Central memory CD8-positive, alpha-beta T cell (primary cell): ENCODE results near the gene ANOS1.

ENCODE experiments used
- ATAC-seq: fragments of 150-1000 bp; cut with Tn5 transposase; replicated peaks from 2 replicates; pipeline ENCODE4 v1.10.0; 2022; ENCODE audit warnings: mild to moderate bottlenecking, moderate FRiP score, moderate number of reproducible peaks; ENCODE audit not compliant: poor library complexity, severe bottlenecking; ENCODE audit errors: extremely low read depth
- DNase-seq, 2 donors: peaks; one replicate each; pipeline ENCODE4 v3.0.0; 2021; ENCODE audit warnings: low spot score in 2 of 2
- H3K27ac Mint-ChIP-seq: one replicate; pipeline ENCODE4 v1.8.0; 2022; ENCODE audit warnings: low read depth, mild to moderate bottlenecking, moderate library complexity, mixed read lengths
- H3K27me3 Mint-ChIP-seq: one replicate; pipeline ENCODE4 v1.8.0; 2022; ENCODE audit warnings: mixed read lengths
- H3K36me3 Mint-ChIP-seq: one replicate; pipeline ENCODE4 v1.8.0; 2022; ENCODE audit warnings: mild to moderate bottlenecking, moderate library complexity, mixed read lengths; ENCODE audit not compliant: insufficient read depth
- H3K4me1 Mint-ChIP-seq: one replicate; pipeline ENCODE4 v1.8.0; 2022; ENCODE audit warnings: mixed read lengths
- H3K4me3 Mint-ChIP-seq: one replicate; pipeline ENCODE4 v1.8.0; 2022; ENCODE audit warnings: mild to moderate bottlenecking, moderate library complexity, mixed read lengths
- H3K9me3 Mint-ChIP-seq: one replicate; pipeline ENCODE4 v1.8.0; 2022; ENCODE audit warnings: mixed read lengths

The ANOS1 gene

DNA sequence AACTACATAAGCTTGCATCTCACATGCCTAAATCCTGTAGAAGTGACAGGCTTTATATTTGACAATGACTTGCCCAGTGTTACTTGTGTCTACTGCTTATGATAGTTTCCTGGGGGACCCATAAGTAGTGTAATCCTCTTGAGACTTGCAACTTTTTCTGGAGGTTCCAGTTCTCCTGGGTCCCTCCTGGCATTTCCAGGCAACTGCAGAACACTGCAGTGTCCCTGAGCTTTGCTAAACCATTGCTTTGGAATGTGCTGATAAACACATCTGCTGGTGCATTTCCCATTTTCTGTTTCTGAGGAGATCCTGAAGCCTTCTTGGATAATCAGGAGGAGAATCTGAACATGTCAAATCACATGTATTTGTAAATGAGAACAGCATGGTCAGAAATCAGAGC is 82.0 kb downstream of the ANOS1 start:
- H3K27ac Mint-ChIP-seq: no peak overlapping the region
- DNase-seq: no peak
- no peaks in the 10 kb centered on the region for H3K9me3 Mint-ChIP-seq
- H3K36me3 Mint-ChIP-seq: peaks cover 2% of the 10 kb centered on the region
- ATAC-seq: no peak
- no peaks in the 10 kb centered on the region for H3K27me3 Mint-ChIP-seq
- H3K4me1 Mint-ChIP-seq: no peaks in the 10 kb centered on the region
- no peak overlapping the region for H3K4me3 Mint-ChIP-seq

DNA sequence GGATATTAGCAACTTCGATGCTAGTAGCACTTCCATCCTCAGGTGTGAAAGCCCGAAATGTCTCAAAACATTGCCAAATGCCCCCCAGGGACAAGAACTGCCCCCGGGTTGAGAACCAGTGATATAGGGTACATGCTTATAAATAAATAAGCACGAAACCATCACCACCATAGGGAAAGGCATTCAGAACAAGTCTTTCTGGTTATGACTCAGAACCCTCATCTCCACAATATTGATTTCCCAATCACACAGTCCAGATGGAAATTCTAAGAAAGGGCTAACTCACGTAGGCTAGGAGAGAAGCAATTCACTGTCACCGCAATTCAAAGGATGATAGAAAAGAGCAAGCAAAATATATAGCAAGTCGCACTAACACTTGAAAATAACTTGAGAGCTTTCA is 84.8 kb downstream of the ANOS1 start:
- H3K4me3 Mint-ChIP-seq: no peak overlapping the region
- no peaks in the 10 kb centered on the region for H3K27me3 Mint-ChIP-seq
- H3K36me3 Mint-ChIP-seq: peaks cover 2% of the 10 kb centered on the region
- ATAC-seq (no peak), DNase-seq (no peak)
- no peaks in the 10 kb centered on the region for H3K4me1 Mint-ChIP-seq
- no peak overlapping the region for H3K27ac Mint-ChIP-seq
- no peaks in the 10 kb centered on the region for H3K9me3 Mint-ChIP-seq

DNA sequence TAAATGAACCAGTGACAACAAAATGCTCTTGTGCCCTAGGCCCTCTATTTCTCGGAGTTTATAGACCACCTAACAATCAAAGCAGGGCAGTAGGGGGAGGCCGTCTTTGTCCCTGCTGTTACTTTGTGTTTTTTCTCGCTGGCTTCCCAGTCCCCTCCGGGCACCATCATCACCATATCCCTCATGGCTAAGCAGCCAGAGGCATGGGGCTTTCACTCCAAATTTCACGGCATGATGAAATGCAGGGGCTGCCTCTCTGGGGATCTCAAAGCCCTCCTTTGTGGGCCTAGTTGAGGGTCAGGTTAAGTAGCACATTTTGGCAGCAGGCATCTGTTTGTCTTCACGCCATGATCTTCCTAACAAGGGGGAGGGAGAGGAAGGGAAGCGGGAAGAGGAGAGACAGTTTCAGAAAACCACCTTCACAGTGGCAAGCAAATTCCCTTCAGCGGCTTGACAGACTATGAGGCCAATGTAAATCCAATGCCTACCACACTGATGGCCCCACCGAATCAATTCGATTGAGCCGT is 91.9 kb downstream of the ANOS1 start:
- no peak overlapping the region for H3K4me3 Mint-ChIP-seq
- H3K9me3 Mint-ChIP-seq: peaks cover 4% of the 10 kb centered on the region

DNA sequence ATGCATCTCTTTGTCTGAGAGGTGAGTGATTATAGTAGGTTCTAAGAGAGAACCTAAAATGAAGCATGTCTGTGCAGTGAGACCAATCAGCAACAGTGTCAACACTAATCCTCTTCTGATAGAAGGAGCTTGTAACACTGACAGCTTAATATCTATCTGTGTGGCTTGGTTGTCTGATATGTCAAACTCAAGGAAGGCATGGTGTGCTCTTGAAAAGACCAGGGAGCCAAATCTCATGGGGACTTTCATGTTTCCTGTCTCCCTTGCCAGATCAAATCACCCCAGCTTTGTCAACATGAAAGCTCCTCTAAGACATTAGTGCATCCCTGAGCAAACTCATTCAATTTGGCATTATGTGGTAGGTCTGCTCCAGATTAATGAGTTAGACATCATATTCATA is 95.4 kb downstream of the ANOS1 start:
- no peak overlapping the region for H3K27ac Mint-ChIP-seq
- no peaks in the 10 kb centered on the region for H3K4me1 Mint-ChIP-seq
- no peaks in the 10 kb centered on the region for H3K36me3 Mint-ChIP-seq
- no peaks in the 10 kb centered on the region for H3K27me3 Mint-ChIP-seq
- no peak for ATAC-seq
- DNase-seq: no peak
- H3K9me3 Mint-ChIP-seq: peaks cover 4% of the 10 kb centered on the region
- no peak overlapping the region for H3K4me3 Mint-ChIP-seq

More for the DNA sequence above, 91.9 kb downstream of the ANOS1 start:
- ATAC-seq: no peak
- Mint-ChIP-seq H3K27me3 (no peaks in the 10 kb centered on the region), H3K4me1 (no peaks in the 10 kb centered on the region), H3K27ac (no peak overlapping the region), H3K36me3 (no peaks in the 10 kb centered on the region)
- no peak for DNase-seq

DNA sequence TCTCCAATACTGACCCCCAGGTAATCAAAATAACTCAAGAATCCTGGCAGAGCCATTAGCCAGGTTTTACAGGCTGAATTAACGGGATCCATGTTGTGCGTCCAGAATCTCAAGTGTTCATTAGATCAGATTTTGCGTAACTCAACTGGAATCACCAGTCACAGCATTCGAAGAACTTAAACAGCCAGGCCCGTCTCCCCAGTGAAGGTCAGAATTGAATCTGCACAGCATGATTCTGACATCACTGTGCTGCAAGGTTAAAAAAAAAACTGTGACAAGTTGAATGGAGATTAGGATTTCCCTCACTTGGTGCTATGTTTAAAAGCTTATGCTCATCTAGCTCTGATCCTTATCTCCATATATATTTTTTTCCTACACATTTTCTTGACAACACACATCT is 96.1 kb downstream of the ANOS1 start:
- Mint-ChIP-seq H3K4me1 (no peaks in the 10 kb centered on the region), H3K36me3 (no peaks in the 10 kb centered on the region), H3K27me3 (no peaks in the 10 kb centered on the region), H3K4me3 (no peak overlapping the region), H3K9me3 (peaks cover 4% of the 10 kb centered on the region), H3K27ac (no peak overlapping the region)
- no peak for ATAC-seq
- no peak for DNase-seq

DNA sequence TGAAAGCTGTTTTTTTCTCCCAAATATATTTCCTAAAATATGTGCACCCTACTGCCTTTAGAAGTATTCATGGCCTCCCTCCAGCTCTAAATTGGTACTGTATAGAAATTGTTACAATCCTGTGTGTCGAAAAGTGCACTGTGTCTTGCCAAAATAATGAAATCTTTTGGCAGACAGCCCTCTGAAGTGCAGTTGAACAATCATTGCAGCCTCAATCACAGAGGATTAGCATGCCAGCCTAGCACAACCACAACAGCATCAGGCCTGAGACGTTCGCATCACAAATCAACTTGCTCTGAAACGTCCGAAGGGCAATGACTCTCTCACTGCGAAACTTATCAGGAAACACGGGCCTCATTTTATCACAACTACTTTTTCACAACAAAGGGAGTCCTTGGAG is 99.0 kb downstream of the ANOS1 start:
- H3K4me1 Mint-ChIP-seq: no peaks in the 10 kb centered on the region
- H3K4me3 Mint-ChIP-seq: no peak overlapping the region
- no peaks in the 10 kb centered on the region for H3K36me3 Mint-ChIP-seq
- ATAC-seq (no peak), DNase-seq (no peak)
- H3K9me3 Mint-ChIP-seq: no peaks in the 10 kb centered on the region
- H3K27ac Mint-ChIP-seq: no peak overlapping the region
- H3K27me3 Mint-ChIP-seq: no peaks in the 10 kb centered on the region

DNA sequence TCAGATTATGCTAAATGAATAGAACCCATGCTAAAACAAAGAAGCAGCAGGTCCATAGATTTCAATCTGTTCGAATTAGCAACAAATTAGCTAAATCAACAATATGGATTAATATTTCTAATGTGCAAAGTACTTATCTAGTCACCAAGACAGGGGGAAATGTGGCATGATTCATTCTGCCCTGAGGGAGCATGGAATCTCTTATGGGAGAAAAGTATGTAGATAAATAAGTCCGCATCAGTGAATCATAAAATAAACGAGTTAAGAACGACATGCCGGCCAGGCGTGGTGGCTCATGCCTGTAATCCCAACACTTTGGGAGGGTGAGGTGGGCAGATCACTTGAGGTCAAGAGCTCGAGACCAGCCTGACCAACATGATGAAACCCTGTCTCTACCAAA is 102.1 kb downstream of the ANOS1 start:
- H3K4me1 Mint-ChIP-seq: no peaks in the 10 kb centered on the region
- H3K4me3 Mint-ChIP-seq: no peak overlapping the region
- no peaks in the 10 kb centered on the region for H3K9me3 Mint-ChIP-seq
- H3K27ac Mint-ChIP-seq: no peak overlapping the region
- DNase-seq (no peak), ATAC-seq (no peak)
- H3K36me3 Mint-ChIP-seq: no peaks in the 10 kb centered on the region
- no peaks in the 10 kb centered on the region for H3K27me3 Mint-ChIP-seq

DNA sequence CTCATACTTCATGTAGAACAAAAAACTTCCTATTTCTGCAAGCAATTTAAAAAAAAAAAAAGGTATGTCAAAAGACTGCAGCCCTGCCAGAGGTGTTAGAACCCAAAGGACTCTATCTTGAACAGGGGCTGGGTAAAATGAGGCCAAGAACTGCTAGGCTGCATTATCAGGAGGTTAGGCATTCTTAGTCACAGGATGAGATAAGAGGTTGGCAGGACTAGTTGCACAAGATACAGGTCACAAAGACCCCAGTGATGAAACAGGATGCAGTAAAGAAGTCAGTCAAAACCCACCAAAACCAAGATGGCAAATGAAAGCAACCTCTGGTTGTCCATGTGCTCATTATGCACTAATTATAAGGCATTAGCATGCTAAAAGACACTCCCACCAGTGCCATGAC is 104.1 kb downstream of the ANOS1 start:
- DNase-seq (no peak), ATAC-seq (no peak)
- Mint-ChIP-seq H3K4me3 (no peak overlapping the region), H3K36me3 (no peaks in the 10 kb centered on the region), H3K4me1 (no peaks in the 10 kb centered on the region), H3K9me3 (peaks cover 2% of the 10 kb centered on the region), H3K27me3 (no peaks in the 10 kb centered on the region), H3K27ac (no peak overlapping the region)

DNA sequence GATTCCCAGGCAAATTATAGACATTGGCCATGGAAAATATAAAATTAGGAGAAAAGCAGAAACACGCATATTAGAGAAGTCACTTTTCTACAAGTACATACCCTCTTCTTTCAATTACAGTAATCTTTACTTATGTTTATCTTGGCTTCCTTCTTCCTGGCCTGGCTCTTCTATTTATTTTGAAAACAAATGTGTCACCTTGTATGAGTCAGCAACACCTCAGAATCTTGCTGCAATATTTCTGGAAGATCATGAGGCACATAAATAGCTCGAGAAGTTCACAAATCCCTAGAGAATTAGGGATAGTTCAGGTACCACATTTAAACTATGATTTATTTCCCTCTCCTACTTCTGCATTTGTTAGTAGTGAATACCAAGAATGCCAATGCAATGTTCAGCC is 124.6 kb downstream of the ANOS1 start:
- DNase-seq (no peak), ATAC-seq (no peak)
- Mint-ChIP-seq H3K9me3 (peaks cover 4% of the 10 kb centered on the region), H3K27ac (no peak overlapping the region), H3K27me3 (no peaks in the 10 kb centered on the region), H3K4me3 (no peak overlapping the region), H3K4me1 (no peaks in the 10 kb centered on the region), H3K36me3 (no peaks in the 10 kb centered on the region)

DNA sequence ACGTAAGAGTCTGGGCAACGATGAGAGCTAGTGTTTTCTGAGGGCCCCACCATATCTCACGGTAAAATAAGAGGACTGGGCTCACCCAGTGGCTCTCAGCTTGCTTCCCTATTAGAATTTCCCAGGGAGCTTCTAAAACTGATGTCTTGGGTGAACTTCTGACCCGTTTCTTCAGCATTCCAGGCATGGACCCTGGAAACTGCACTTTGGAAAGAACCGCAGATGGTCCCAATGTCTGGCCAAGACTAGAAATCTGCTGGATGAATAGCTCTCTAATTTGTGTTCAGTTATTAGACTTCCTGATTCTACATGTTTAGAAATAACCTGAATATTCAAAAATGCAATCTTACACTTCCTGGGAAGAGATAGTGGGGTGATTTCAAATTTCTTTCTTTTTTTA is 127.8 kb downstream of the ANOS1 start:
- Mint-ChIP-seq H3K9me3 (peaks cover 4% of the 10 kb centered on the region), H3K27ac (no peak overlapping the region), H3K4me1 (no peaks in the 10 kb centered on the region), H3K36me3 (no peaks in the 10 kb centered on the region), H3K4me3 (no peak overlapping the region), H3K27me3 (no peaks in the 10 kb centered on the region)
- no peak for DNase-seq
- no peak for ATAC-seq

DNA sequence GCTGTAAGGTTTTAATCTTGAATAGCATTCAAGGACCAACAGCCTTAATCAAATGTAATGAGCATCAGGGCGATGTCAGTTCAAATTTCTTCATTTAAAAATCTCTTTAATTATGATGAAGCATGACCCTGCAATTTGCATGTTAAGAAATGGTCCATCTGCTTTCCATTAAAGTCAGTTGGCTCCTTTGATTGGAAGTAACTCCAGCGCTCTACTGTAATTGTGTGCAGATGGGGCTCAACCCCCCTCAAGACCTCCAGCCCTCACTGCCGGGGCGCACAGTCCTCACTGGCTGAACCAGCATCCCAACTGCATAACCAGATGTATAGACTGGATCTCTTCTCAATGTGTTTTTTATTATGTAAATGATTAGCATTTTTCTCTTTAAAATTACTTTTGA is 140.4 kb downstream of the ANOS1 start:
- no peak for ATAC-seq
- Mint-ChIP-seq H3K4me1 (no peaks in the 10 kb centered on the region), H3K27me3 (no peaks in the 10 kb centered on the region), H3K36me3 (no peaks in the 10 kb centered on the region), H3K9me3 (no peaks in the 10 kb centered on the region), H3K27ac (no peak overlapping the region), H3K4me3 (no peak overlapping the region)
- no peak for DNase-seq

DNA sequence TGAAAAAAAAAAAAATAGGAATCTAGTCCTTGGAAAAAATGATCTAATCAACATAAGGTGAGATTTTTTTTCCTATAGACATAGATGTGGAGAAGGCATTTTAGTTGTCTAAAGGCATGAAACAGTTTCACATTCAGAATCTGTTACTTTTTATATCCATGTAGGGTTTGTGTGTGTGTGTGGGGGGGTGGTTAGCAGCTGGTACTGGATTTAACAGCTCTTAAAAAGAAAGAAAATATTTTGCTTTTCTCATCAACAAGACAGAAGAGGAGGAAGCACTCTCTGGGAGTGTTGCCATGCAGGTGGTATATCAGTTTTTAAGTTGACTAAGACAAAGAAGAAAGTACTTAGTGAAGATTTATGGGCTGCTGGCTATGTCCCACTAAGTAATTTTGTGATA is 145.0 kb downstream of the ANOS1 start:
- DNase-seq (no peak), ATAC-seq (no peak)
- Mint-ChIP-seq H3K27ac (no peak overlapping the region), H3K4me1 (no peaks in the 10 kb centered on the region), H3K4me3 (no peak overlapping the region), H3K27me3 (peaks cover 6% of the 10 kb centered on the region), H3K36me3 (no peaks in the 10 kb centered on the region), H3K9me3 (peaks cover 6% of the 10 kb centered on the region)

DNA sequence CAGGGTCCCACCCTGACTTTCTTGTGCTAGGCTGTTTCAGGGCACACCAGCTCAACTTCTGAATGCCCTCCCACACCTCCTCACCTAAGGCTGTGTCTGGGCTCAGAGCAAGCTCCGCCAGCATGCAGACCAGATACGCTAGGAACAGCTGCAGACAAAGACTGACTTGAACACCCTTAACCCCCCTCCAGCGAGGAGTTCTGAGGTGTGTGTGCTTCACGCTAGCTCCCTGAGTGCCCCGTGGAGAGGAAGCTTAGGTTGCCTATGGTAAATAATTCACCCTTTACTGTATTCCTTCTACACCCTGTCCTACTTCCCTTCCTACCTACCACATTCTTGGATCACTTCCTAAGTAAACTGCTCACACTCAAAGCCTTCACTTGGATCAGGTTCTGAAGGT is 152.3 kb downstream of the ANOS1 start:
- no peak overlapping the region for H3K4me3 Mint-ChIP-seq
- peaks cover 7% of the 10 kb centered on the region for H3K9me3 Mint-ChIP-seq
- no peak overlapping the region for H3K27ac Mint-ChIP-seq
- DNase-seq (no peak), ATAC-seq (no peak)
- H3K27me3 Mint-ChIP-seq: peaks cover 8% of the 10 kb centered on the region
- H3K4me1 Mint-ChIP-seq: no peaks in the 10 kb centered on the region
- H3K36me3 Mint-ChIP-seq: no peaks in the 10 kb centered on the region

DNA sequence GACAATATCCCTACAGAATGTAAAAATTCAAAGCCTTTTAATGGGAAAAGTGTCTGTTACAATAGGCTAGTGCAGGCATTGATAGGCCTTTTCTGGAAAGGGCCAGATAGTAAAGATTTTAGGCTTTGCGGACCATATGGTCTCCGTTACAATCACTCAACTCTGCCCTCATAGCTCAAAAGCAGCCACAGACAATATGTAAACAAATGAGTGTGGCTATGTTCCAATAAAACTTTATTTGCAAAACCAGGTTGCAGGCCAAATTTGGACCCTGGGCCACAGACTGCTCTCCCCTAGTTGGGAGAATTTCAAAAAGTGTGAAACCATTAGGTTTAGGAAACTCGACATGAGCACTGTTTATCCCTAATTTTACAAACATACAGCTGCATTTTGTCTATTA is 155.1 kb downstream of the ANOS1 start:
- H3K9me3 Mint-ChIP-seq: peaks cover 6% of the 10 kb centered on the region
- no peak overlapping the region for H3K4me3 Mint-ChIP-seq
- no peak for ATAC-seq

More for the DNA sequence above, 155.1 kb downstream of the ANOS1 start:
- Mint-ChIP-seq H3K27me3 (peaks cover under 1% of the 10 kb centered on the region), H3K4me1 (no peaks in the 10 kb centered on the region), H3K36me3 (no peaks in the 10 kb centered on the region), H3K27ac (no peak overlapping the region)
- DNase-seq: no peak
